SK-N-SH (cell line): ENCODE data around the gene NKD1. TPM values are rescaled to one million over a fixed set of nuclear protein-coding genes. Genes with fewer than 3 reads are reported as not detected.

Source experiments
- CTCF ChIA-PET: fragments of 300-600, 350-600 bp; formaldehyde crosslinking; extraction: SDS; loops from one replicate; lab custom pipeline; 2021; lab: Yijun Ruan, JAX
- POLR2A ChIA-PET: fragments of 350-600 bp; sonication (Branson Sonifier 250); formaldehyde crosslinking; extraction: SDS; loops from one replicate; lab custom pipeline; 2020; ENCODE audit warnings: antibody characterized with exemption, inconsistent platforms; lab: Yijun Ruan, JAX
- DNase-seq: peaks from one replicate; pipeline ENCODE4 v3.0.0; 2012
- H2AFZ ChIP-seq: fragments of 200-600 bp; sonication (generic); 2 replicates; pipeline ENCODE4 v1.8.1; 2016; ENCODE audit warnings: antibody characterized with exemption, mild to moderate bottlenecking, low read depth
- H3F3A ChIP-seq: fragments of 200-600 bp; sonication (generic); replicated peaks from 2 replicates; pipeline ENCODE3; 2016; ENCODE audit warnings: antibody characterized with exemption, mild to moderate bottlenecking; ENCODE audit not compliant: insufficient read depth
- H3K27ac ChIP-seq, 2 experiments: fragments of 200-500 bp in 1 of 2; fragments of 200-600 bp in 1 of 2; sonication (Bioruptor generic) in 1 of 2; sonication (generic), shearing (Covaris generic) in 1 of 2; 2 replicates each; pipeline versions ENCODE4 v1.5.1 to v1.6.1; 2014 to 2016; ENCODE audit warnings: low read depth in 2 of 2, inconsistent platforms in 1 of 2, low read length in 1 of 2, mild to moderate bottlenecking in 1 of 2, mixed read lengths in 1 of 2
- H3K27me3 ChIP-seq: fragments of 200-600 bp; sonication (generic), shearing (Covaris generic); 2 replicates; pipeline ENCODE4 v1.6.1; 2016; ENCODE audit warnings: mixed run types; ENCODE audit not compliant: insufficient read depth
- H3K36me3 ChIP-seq, 2 experiments: fragments of 200-500 bp in 1 of 2; fragments of 200-600 bp in 1 of 2; sonication (Bioruptor generic) in 1 of 2; sonication (generic) in 1 of 2; replicated peaks in 1 of 2; 2 replicates each; pipeline versions ENCODE3 to v1.5.1; 2014 to 2016; ENCODE audit warnings: low read length in 1 of 2, mild to moderate bottlenecking in 1 of 2; ENCODE audit not compliant: insufficient read depth in 2 of 2, control insufficient read depth in 1 of 2
- H3K4me1 ChIP-seq, 2 experiments: fragments of 200-500 bp in 1 of 2; fragments of 200-600 bp in 1 of 2; sonication (Bioruptor generic) in 1 of 2; sonication (generic), shearing (Covaris generic) in 1 of 2; 2 replicates each; pipeline versions ENCODE4 v1.5.1 to v1.6.1; 2014 to 2016; ENCODE audit warnings: low read depth in 1 of 2, low read length in 1 of 2, mixed run types in 1 of 2; ENCODE audit not compliant: insufficient read depth in 2 of 2, control insufficient read depth in 1 of 2
- H3K4me2 ChIP-seq: fragments of 200-600 bp; sonication (generic), shearing (Covaris generic); 2 replicates; pipeline ENCODE4 v1.6.1; 2017; ENCODE audit warnings: mixed run types
- H3K4me3 ChIP-seq, 2 experiments: fragments of 200-500 bp in 1 of 2; fragments of 200-600 bp in 1 of 2; sonication (Bioruptor generic) in 1 of 2; sonication (generic), shearing (Covaris generic) in 1 of 2; 2 replicates each; pipeline versions ENCODE4 v1.5.1 to v1.8.1; 2014 to 2016; ENCODE audit warnings: low read depth in 2 of 2, inconsistent platforms in 1 of 2, low read length in 1 of 2, mild to moderate bottlenecking in 1 of 2, mixed read lengths in 1 of 2, moderate library complexity in 1 of 2
- H3K79me2 ChIP-seq: fragments of 200-600 bp; sonication (generic); 2 replicates; pipeline ENCODE4 v1.8.1; 2017; ENCODE audit warnings: mild to moderate bottlenecking; ENCODE audit not compliant: insufficient read depth
- H3K9ac ChIP-seq: fragments of 200-600 bp; sonication (generic); 2 replicates; pipeline ENCODE4 v1.6.1; 2017; ENCODE audit warnings: mixed run types
- H3K9me2 ChIP-seq: fragments of 200-600 bp; sonication (generic); 2 replicates; pipeline ENCODE4 v1.6.1; 2017; ENCODE audit warnings: mixed run types
- H3K9me3 ChIP-seq: fragments of 200-600 bp; sonication (generic); 2 replicates; pipeline ENCODE4 v1.6.1; 2017; ENCODE audit warnings: mixed run types, mild to moderate bottlenecking, moderate library complexity
- H4K20me1 ChIP-seq: fragments of 200-600 bp; sonication (generic); 2 replicates; pipeline ENCODE4 v1.6.1; 2017; ENCODE audit warnings: mild to moderate bottlenecking, mixed run types; ENCODE audit not compliant: insufficient read depth
- CHD2 ChIP-seq: fragments of 150-350 bp; IDR thresholded peaks from 2 replicates; pipeline ENCODE4 v1.6.1; 2018; ENCODE audit warnings: low read length; ENCODE audit not compliant: partially characterized antibody
- EZH2phosphoT487 ChIP-seq: fragments of 200-600 bp; sonication (generic); IDR thresholded peaks from 2 replicates; pipeline ENCODE4 v1.6.1; 2017; ENCODE audit warnings: low read depth, mixed run types, mild to moderate bottlenecking, antibody characterized with exemption, moderate library complexity, borderline replicate concordance
- FOSL2 ChIP-seq: IDR thresholded peaks from 2 replicates; pipeline ENCODE4 v1.4.0; 2012; ENCODE audit warnings: low read depth, mild to moderate bottlenecking, moderate library complexity, borderline replicate concordance
- FOXJ3 ChIP-seq: sonication (generic); formaldehyde crosslinking; IDR thresholded peaks from 2 replicates; pipeline ENCODE4 v1.5.1; 2020; ENCODE audit warnings: mild to moderate bottlenecking, missing genetic modification reagents
- IRF3 ChIP-seq: fragments of 150-350 bp; IDR thresholded peaks from 2 replicates; pipeline ENCODE4 v1.6.1; 2016; ENCODE audit warnings: mild to moderate bottlenecking, low read depth, low read length
- JUND ChIP-seq: IDR thresholded peaks from 2 replicates; pipeline ENCODE4 v1.4.0; 2012
- MXI1 ChIP-seq: IDR thresholded peaks from 2 replicates; pipeline ENCODE4 v1.6.1; 2012; ENCODE audit warnings: mild to moderate bottlenecking, low read depth, low read length, improper control_type of control experiment
- NFIC ChIP-seq: IDR thresholded peaks from 2 replicates; pipeline ENCODE4 v1.4.0; 2012; ENCODE audit warnings: borderline replicate concordance
- PBX3 ChIP-seq: IDR thresholded peaks from 2 replicates; pipeline ENCODE4; 2012
- RAD21 ChIP-seq: IDR thresholded peaks from 2 replicates; pipeline ENCODE4 v1.6.1; 2012; ENCODE audit warnings: mild to moderate bottlenecking, low read length
- REST ChIP-seq: IDR thresholded peaks from 2 replicates; pipeline ENCODE4 v1.6.1; 2012; ENCODE audit warnings: mild to moderate bottlenecking, low read depth, low read length, moderate library complexity
- RFX5 ChIP-seq: IDR thresholded peaks from 2 replicates; pipeline ENCODE4 v1.6.1; 2012; ENCODE audit warnings: mild to moderate bottlenecking, improper control_type of control experiment, low read length
- RXRA ChIP-seq: IDR thresholded peaks from 2 replicates; pipeline ENCODE4 v1.4.0; 2012; ENCODE audit warnings: low read depth, mild to moderate bottlenecking, borderline replicate concordance
- SMC3 ChIP-seq: IDR thresholded peaks from 2 replicates; pipeline ENCODE4 v1.6.1; 2012; ENCODE audit warnings: low read depth, low read length, improper control_type of control experiment
- TAF1 ChIP-seq: IDR thresholded peaks from 2 replicates; pipeline ENCODE4 v1.6.1; 2012; ENCODE audit warnings: low read depth, mild to moderate bottlenecking, low read length, moderate library complexity, borderline replicate concordance
- TCF12 ChIP-seq: IDR thresholded peaks from 2 replicates; pipeline ENCODE4 v1.4.0; 2012
- USF2 ChIP-seq: fragments of 150-350 bp; IDR thresholded peaks from 2 replicates; pipeline ENCODE4 v1.6.1; 2017; ENCODE audit warnings: antibody characterized with exemption, low read length, low read depth, borderline replicate concordance
- YY1 ChIP-seq: IDR thresholded peaks from 2 replicates; pipeline ENCODE4 v1.4.0; 2012; ENCODE audit warnings: low read depth, mild to moderate bottlenecking
- WGBS: methylation state at CpG from one replicate; pipeline ENCODE4 v1.1.6; 2017; ENCODE audit warnings: low lambda C conversion rate; 5-methylcytosine and 5-hydroxymethylcytosine counted together
- polyA plus RNA-seq, 3 experiments: library from polyadenylated mRNA; depleted of rRNA; stranded (reverse); fragments of >200 nt; gene quantifications; 2 replicates each; pipeline ENCODE4 v1.2.3, GENCODE V29; 2012

The NKD1 gene
- polyA plus RNA-seq, 1 of the 3 experiments (the other 2 are of a cell fraction): 0.02 TPM

- CTCF ChIA-PET: interaction anchor here (0.7 to 1.5 kb wide), 5 partner anchors 20 to 288 kb away, joined by 4 to 5 read pairs (median 4); no protein-coding TSS in a partner anchor
- no peaks in the 10 kb centered on the region for H3K79me2 ChIP-seq
- H3K9ac ChIP-seq: no peak overlapping the region
- DNase-seq: no peak
- no peaks in the 10 kb centered on the region for H3K9me3 ChIP-seq
- H3K4me3 ChIP-seq: no peak overlapping the region
- no peaks in the 10 kb centered on the region for H3K36me3 ChIP-seq
- H3K9me2 ChIP-seq: no peaks in the 10 kb centered on the region
- no peak overlapping the region for H3K4me2 ChIP-seq
- 69% methylated on average over 5 of the region's 5 CpGs for WGBS
- peaks cover 0 to 4% of the 10 kb centered on the region in 2 experiments; a peak in 1 of 4 replicates for H3K4me1 ChIP-seq
- TF ChIP-seq REST (no peak), TCF12 (no peak), RXRA (no peak), JUND (no peak), IRF3 (no peak), SMC3 (no peak), USF2 (no peak)
- H4K20me1 ChIP-seq: no peaks in the 10 kb centered on the region
- H3K27me3 ChIP-seq: no peaks in the 10 kb centered on the region
- H2AFZ ChIP-seq: no peak overlapping the region
- POLR2A ChIA-PET: no interaction called here
- no peaks in the 10 kb centered on the region for H3F3A ChIP-seq
- H3K27ac ChIP-seq: no peak overlapping the region
Observed at GRCh38 chr16:50642349-50642748, 94.2 kb downstream of the NKD1 start.

GRCh38 chr16:50643192-50643591, 95.0 kb downstream of the NKD1 start:
- Histone ChIP-seq H3K27ac (no peak overlapping the region; a peak in 1 of 4 replicates), H3K9me2 (no peaks in the 10 kb centered on the region), H3K9me3 (no peaks in the 10 kb centered on the region), H4K20me1 (no peaks in the 10 kb centered on the region), H3K4me1 (peaks cover 0 to 4% of the 10 kb centered on the region in 2 experiments; a peak in 1 of 4 replicates), H3K4me3 (no peak overlapping the region), H3K9ac (no peak overlapping the region), H3F3A (no peaks in the 10 kb centered on the region), H3K36me3 (no peaks in the 10 kb centered on the region), H3K79me2 (no peaks in the 10 kb centered on the region), H2AFZ (no peak overlapping the region), H3K4me2 (no peak overlapping the region), H3K27me3 (no peaks in the 10 kb centered on the region)
- WGBS: 0% methylated on average over 4 of the region's 4 CpGs
- ChIA-PET POLR2A (no interaction called here), CTCF (interaction anchor here (0.8 to 1.5 kb wide), 5 partner anchors 10 to 289 kb away, joined by 4 to 5 read pairs (median 4); no protein-coding TSS in a partner anchor)
- peak; percentile 47 for DNase-seq
- TF ChIP-seq USF2: no peak
- no peak for TF ChIP-seq CHD2
- no peak for TF ChIP-seq NFIC
- no peak for TF ChIP-seq RFX5
- no peak for TF ChIP-seq JUND
- TF ChIP-seq SMC3: no peak
- no peak for TF ChIP-seq YY1
- no peak for TF ChIP-seq FOSL2
- no peak for TF ChIP-seq FOXJ3 (CRISPR knock-in tag)
- no peak for TF ChIP-seq MXI1
- no peak for TF ChIP-seq IRF3
- no peak for TF ChIP-seq RAD21
- no peak for TF ChIP-seq EZH2phosphoT487
- no peak for TF ChIP-seq TAF1
- TF ChIP-seq PBX3: no peak
